Keratinocyte (primary cell): ENCODE results near the gene ZDHHC23. TPM values are rescaled to one million over a fixed set of nuclear protein-coding genes. Genes with fewer than 3 reads are reported as not detected.

Experiments used
- DNase-seq: peaks from one replicate; pipeline ENCODE4 v3.0.0-alpha.2; 2011; ENCODE audit warnings: low read depth, missing footprints, low spot score
- FAIRE-seq: peaks from 2 replicates; lab custom pipeline; 2011; peaks lifted over from hg19 to GRCh38; lab: Jason Lieb, UNC
- H2AFZ ChIP-seq: 2 replicates; pipeline ENCODE4 v1.6.0; 2012; ENCODE audit warnings: low read length, control low read depth, inconsistent platforms; ENCODE audit not compliant: control insufficient read depth
- H3K27ac ChIP-seq: 2 replicates; pipeline ENCODE4 v1.5.1; 2011; ENCODE audit warnings: low read length; ENCODE audit not compliant: control insufficient read depth, insufficient read depth
- H3K27me3 ChIP-seq: 3 replicates; pipeline ENCODE4 v1.6.0; 2011; ENCODE audit warnings: low read length; ENCODE audit not compliant: control insufficient read depth, insufficient read depth; ENCODE audit errors: extremely low read depth
- H3K36me3 ChIP-seq, 2 experiments: 2 replicates in 1 of 2; 3 replicates in 1 of 2; pipeline ENCODE4 v1.5.1; 2011; ENCODE audit warnings: low read length in 2 of 2, mild to moderate bottlenecking in 1 of 2; ENCODE audit not compliant: control insufficient read depth in 2 of 2, insufficient read depth in 2 of 2; ENCODE audit errors: extremely low read depth in 1 of 2
- H3K4me1 ChIP-seq: 3 replicates; pipeline ENCODE4 v1.5.1; 2011; ENCODE audit warnings: low read length; ENCODE audit not compliant: control insufficient read depth, insufficient read depth; ENCODE audit errors: extremely low read depth
- H3K4me2 ChIP-seq: 3 replicates; pipeline ENCODE4 v1.6.0; 2011; ENCODE audit warnings: low read depth, low read length; ENCODE audit not compliant: control insufficient read depth, insufficient read depth; ENCODE audit errors: extremely low read depth
- H3K4me3 ChIP-seq, 3 experiments: fragments of 200-600 bp in 1 of 3; sonication (generic) in 1 of 3; 2 replicates in 2 of 3; 3 replicates in 1 of 3; pipeline ENCODE4 v1.5.1; 2011 to 2016; ENCODE audit warnings: low read length in 3 of 3, mild to moderate bottlenecking in 3 of 3, control low read depth in 2 of 3, inconsistent platforms in 1 of 3, low read depth in 1 of 3, mixed read lengths in 1 of 3, mixed run types in 1 of 3, moderate library complexity in 1 of 3; ENCODE audit not compliant: control insufficient read depth in 2 of 3, insufficient read depth in 2 of 3; ENCODE audit errors: extremely low read depth in 1 of 3
- H3K79me2 ChIP-seq: 2 replicates; pipeline ENCODE4 v1.6.0; 2012; ENCODE audit warnings: low read length; ENCODE audit not compliant: control insufficient read depth, insufficient read depth
- H3K9ac ChIP-seq: 3 replicates; pipeline ENCODE4 v1.6.0; 2011; ENCODE audit warnings: low read length; ENCODE audit not compliant: control insufficient read depth, insufficient read depth; ENCODE audit errors: extremely low read depth
- H3K9me1 ChIP-seq: 3 replicates; pipeline ENCODE4 v1.6.0; 2011; ENCODE audit warnings: low read length; ENCODE audit not compliant: control insufficient read depth, insufficient read depth; ENCODE audit errors: extremely low read depth
- H3K9me3 ChIP-seq: 2 replicates; pipeline ENCODE4 v1.5.1; 2012; ENCODE audit warnings: low read depth, low read length; ENCODE audit not compliant: control insufficient read depth
- H4K20me1 ChIP-seq: 3 replicates; pipeline ENCODE4 v1.6.0; 2011; ENCODE audit warnings: low read length; ENCODE audit not compliant: control insufficient read depth, insufficient read depth; ENCODE audit errors: extremely low read depth
- CTCF ChIP-seq, 3 experiments: IDR thresholded peaks in 1 of 3; conservative IDR thresholded peaks in 1 of 3; optimal IDR thresholded peaks in 1 of 3; 2 replicates in 2 of 3; 3 replicates in 1 of 3; pipeline versions ENCODE3 to v1.5.1; 2011; ENCODE audit warnings: low read length in 3 of 3, mild to moderate bottlenecking in 3 of 3, moderate library complexity in 2 of 3, control low read depth in 1 of 3, inconsistent platforms in 1 of 3; ENCODE audit not compliant: insufficient read depth in 2 of 3; ENCODE audit errors: extremely low read depth in 1 of 3
- EZH2 ChIP-seq: IDR thresholded peaks from one replicate; pipeline ENCODE4 v1.6.1; 2012; ENCODE audit warnings: inconsistent platforms, mild to moderate bottlenecking, low read length, moderate library complexity
- dilution Hi-C: fragments of 300-500 bp; cut with MboI; formaldehyde crosslinking; loops from one replicate; pipeline ENCODE4 v1.7.0; 2020; ENCODE audit warnings: low sequenced_read_pairs; ENCODE audit not compliant: extremely low pct_ligation_motif_present
- polyA plus RNA-seq, 5 experiments: library from polyadenylated mRNA; depleted of rRNA in 3 of 5; stranded (reverse) in 3 of 5; stranded (forward) in 1 of 5; unstranded in 1 of 5; fragments of >200 nt; gene quantifications; 1 replicate in 1 of 5; 2 replicates in 3 of 5; 3 replicates in 1 of 5; pipeline versions ENCODE4 v1.2.1 to v1.2.3, GENCODE V29; 2011 to 2012; ENCODE audit warnings: missing spikeins in 2 of 5, low read depth in 1 of 5, low replicate concordance in 1 of 5

The ZDHHC23 gene
- polyA plus RNA-seq, 1 donor (not counting 4 experiments of a cell fraction or from before 2014, with no cell fraction given), result 2.3 TPM

GRCh38 chr3:113910966-113911365 is 36.8 kb upstream of the ZDHHC23 start:
- Histone ChIP-seq H2AFZ (peak overlapping the region; percentile 49), H3K27ac (no peak overlapping the region), H3K27me3 (no peaks in the 10 kb centered on the region), H3K4me1 (peaks cover 9% of the 10 kb centered on the region), H3K9me1 (no peaks in the 10 kb centered on the region), H3K9ac (no peak overlapping the region), H3K4me3 (no peak overlapping the region), H3K4me2 (no peak overlapping the region), H4K20me1 (no peaks in the 10 kb centered on the region), H3K9me3 (no peaks in the 10 kb centered on the region), H3K36me3 (no peaks in the 10 kb centered on the region), H3K79me2 (no peaks in the 10 kb centered on the region)
- DNase-seq (no peak), FAIRE-seq (no peak)
- dilution Hi-C loops, result no loop called here
- TF ChIP-seq CTCF (optimal IDR thresholded peaks at IDR 0.05 in 1 of 3, IDR thresholded peaks at IDR 0.05 in 1 of 3, conservative IDR thresholded peaks at IDR 0.05 in 1 of 3; ENCODE audit: extremely low read depth in 1 of 3, insufficient read depth in 2 of 3, low read length in 3 of 3) (no peak), EZH2 (no peak)

GRCh38 chr3:113912552-113913236 is 35.1 kb upstream of the ZDHHC23 start:
- FAIRE-seq, result peak; percentile 79
- Histone ChIP-seq H3K4me3 (no peak overlapping the region), H3K4me1 (peaks cover 9% of the 10 kb centered on the region), H3K9me1 (no peaks in the 10 kb centered on the region), H2AFZ (peak overlapping the region; percentile 5), H3K36me3 (no peaks in the 10 kb centered on the region), H4K20me1 (no peaks in the 10 kb centered on the region), H3K27ac (no peak overlapping the region), H3K9me3 (no peaks in the 10 kb centered on the region), H3K79me2 (no peaks in the 10 kb centered on the region), H3K4me2 (peak overlapping the region; percentile 39), H3K27me3 (no peaks in the 10 kb centered on the region), H3K9ac (no peak overlapping the region)
- peak; percentile 50 for DNase-seq
- dilution Hi-C loops, result no loop called here
- no peak for TF ChIP-seq EZH2
- TF ChIP-seq CTCF (optimal IDR thresholded peaks at IDR 0.05 in 1 of 3, IDR thresholded peaks at IDR 0.05 in 1 of 3, conservative IDR thresholded peaks at IDR 0.05 in 1 of 3; ENCODE audit: extremely low read depth in 1 of 3, insufficient read depth in 2 of 3, low read length in 3 of 3), result peak; percentile 51 to 72 (median 69)
